Keratinocyte (primary cell): ENCODE data around the gene RGS9. TPM values are rescaled to one million over a fixed set of nuclear protein-coding genes. Genes with fewer than 3 reads are reported as not detected.

Experiments used
- DNase-seq: peaks from one replicate; pipeline ENCODE4 v3.0.0-alpha.2; 2011; ENCODE audit warnings: low read depth, missing footprints, low spot score
- FAIRE-seq: peaks from 2 replicates; lab custom pipeline; 2011; peaks lifted over from hg19 to GRCh38; lab: Jason Lieb, UNC
- H2AFZ ChIP-seq: 2 replicates; pipeline ENCODE4 v1.6.0; 2012; ENCODE audit warnings: low read length, control low read depth, inconsistent platforms; ENCODE audit not compliant: control insufficient read depth
- H3K27ac ChIP-seq: 2 replicates; pipeline ENCODE4 v1.5.1; 2011; ENCODE audit warnings: low read length; ENCODE audit not compliant: control insufficient read depth, insufficient read depth
- H3K27me3 ChIP-seq: 3 replicates; pipeline ENCODE4 v1.6.0; 2011; ENCODE audit warnings: low read length; ENCODE audit not compliant: control insufficient read depth, insufficient read depth; ENCODE audit errors: extremely low read depth
- H3K36me3 ChIP-seq, 2 experiments: 2 replicates in 1 of 2; 3 replicates in 1 of 2; pipeline ENCODE4 v1.5.1; 2011; ENCODE audit warnings: low read length in 2 of 2, mild to moderate bottlenecking in 1 of 2; ENCODE audit not compliant: control insufficient read depth in 2 of 2, insufficient read depth in 2 of 2; ENCODE audit errors: extremely low read depth in 1 of 2
- H3K4me1 ChIP-seq: 3 replicates; pipeline ENCODE4 v1.5.1; 2011; ENCODE audit warnings: low read length; ENCODE audit not compliant: control insufficient read depth, insufficient read depth; ENCODE audit errors: extremely low read depth
- H3K4me2 ChIP-seq: 3 replicates; pipeline ENCODE4 v1.6.0; 2011; ENCODE audit warnings: low read depth, low read length; ENCODE audit not compliant: control insufficient read depth, insufficient read depth; ENCODE audit errors: extremely low read depth
- H3K4me3 ChIP-seq, 3 experiments: fragments of 200-600 bp in 1 of 3; sonication (generic) in 1 of 3; 2 replicates in 2 of 3; 3 replicates in 1 of 3; pipeline ENCODE4 v1.5.1; 2011 to 2016; ENCODE audit warnings: low read length in 3 of 3, mild to moderate bottlenecking in 3 of 3, control low read depth in 2 of 3, inconsistent platforms in 1 of 3, low read depth in 1 of 3, mixed read lengths in 1 of 3, mixed run types in 1 of 3, moderate library complexity in 1 of 3; ENCODE audit not compliant: control insufficient read depth in 2 of 3, insufficient read depth in 2 of 3; ENCODE audit errors: extremely low read depth in 1 of 3
- H3K79me2 ChIP-seq: 2 replicates; pipeline ENCODE4 v1.6.0; 2012; ENCODE audit warnings: low read length; ENCODE audit not compliant: control insufficient read depth, insufficient read depth
- H3K9ac ChIP-seq: 3 replicates; pipeline ENCODE4 v1.6.0; 2011; ENCODE audit warnings: low read length; ENCODE audit not compliant: control insufficient read depth, insufficient read depth; ENCODE audit errors: extremely low read depth
- H3K9me1 ChIP-seq: 3 replicates; pipeline ENCODE4 v1.6.0; 2011; ENCODE audit warnings: low read length; ENCODE audit not compliant: control insufficient read depth, insufficient read depth; ENCODE audit errors: extremely low read depth
- H3K9me3 ChIP-seq: 2 replicates; pipeline ENCODE4 v1.5.1; 2012; ENCODE audit warnings: low read depth, low read length; ENCODE audit not compliant: control insufficient read depth
- H4K20me1 ChIP-seq: 3 replicates; pipeline ENCODE4 v1.6.0; 2011; ENCODE audit warnings: low read length; ENCODE audit not compliant: control insufficient read depth, insufficient read depth; ENCODE audit errors: extremely low read depth
- CTCF ChIP-seq, 3 experiments: IDR thresholded peaks in 1 of 3; conservative IDR thresholded peaks in 1 of 3; optimal IDR thresholded peaks in 1 of 3; 2 replicates in 2 of 3; 3 replicates in 1 of 3; pipeline versions ENCODE3 to v1.5.1; 2011; ENCODE audit warnings: low read length in 3 of 3, mild to moderate bottlenecking in 3 of 3, moderate library complexity in 2 of 3, control low read depth in 1 of 3, inconsistent platforms in 1 of 3; ENCODE audit not compliant: insufficient read depth in 2 of 3; ENCODE audit errors: extremely low read depth in 1 of 3
- EZH2 ChIP-seq: IDR thresholded peaks from one replicate; pipeline ENCODE4 v1.6.1; 2012; ENCODE audit warnings: inconsistent platforms, mild to moderate bottlenecking, low read length, moderate library complexity
- dilution Hi-C: fragments of 300-500 bp; cut with MboI; formaldehyde crosslinking; loops from one replicate; pipeline ENCODE4 v1.7.0; 2020; ENCODE audit warnings: low sequenced_read_pairs; ENCODE audit not compliant: extremely low pct_ligation_motif_present
- polyA plus RNA-seq, 5 experiments: library from polyadenylated mRNA; depleted of rRNA in 3 of 5; stranded (reverse) in 3 of 5; stranded (forward) in 1 of 5; unstranded in 1 of 5; fragments of >200 nt; gene quantifications; 1 replicate in 1 of 5; 2 replicates in 3 of 5; 3 replicates in 1 of 5; pipeline versions ENCODE4 v1.2.1 to v1.2.3, GENCODE V29; 2011 to 2012; ENCODE audit warnings: missing spikeins in 2 of 5, low read depth in 1 of 5, low replicate concordance in 1 of 5

The RGS9 gene
- polyA plus RNA-seq, 1 donor (not counting 4 experiments of a cell fraction or from before 2014, with no cell fraction given): 4.8 TPM

GRCh38 chr17:65158041-65158440 lies 20.9 kb downstream of the RGS9 start:
- no peaks in the 10 kb centered on the region for H3K9me1 ChIP-seq
- no peak overlapping the region for H2AFZ ChIP-seq
- H3K27ac ChIP-seq: no peak overlapping the region
- DNase-seq (no peak), FAIRE-seq (no peak)
- peaks cover 2% of the 10 kb centered on the region for H3K27me3 ChIP-seq
- no peaks in the 10 kb centered on the region for H4K20me1 ChIP-seq
- no peaks in the 10 kb centered on the region for H3K9me3 ChIP-seq
- H3K9ac ChIP-seq: no peak overlapping the region
- TF ChIP-seq CTCF (optimal IDR thresholded peaks at IDR 0.05 in 1 of 3, IDR thresholded peaks at IDR 0.05 in 1 of 3, conservative IDR thresholded peaks at IDR 0.05 in 1 of 3; ENCODE audit: extremely low read depth in 1 of 3, insufficient read depth in 2 of 3, low read length in 3 of 3) (no peak), EZH2 (no peak)
- H3K4me3 ChIP-seq: no peak overlapping the region
- H3K79me2 ChIP-seq: no peaks in the 10 kb centered on the region
- no peak overlapping the region for H3K4me2 ChIP-seq
- dilution Hi-C loops: no loop called here
- no peaks in the 10 kb centered on the region for H3K36me3 ChIP-seq
- no peaks in the 10 kb centered on the region for H3K4me1 ChIP-seq

GRCh38 chr17:65158622-65159021 lies 21.5 kb downstream of the RGS9 start:
- dilution Hi-C loops: no loop called here
- H4K20me1 ChIP-seq: no peaks in the 10 kb centered on the region
- no peak overlapping the region for H3K9ac ChIP-seq

More at GRCh38 chr17:65158622-65159021, 21.5 kb downstream of the RGS9 start:
- H3K27ac ChIP-seq: no peak overlapping the region
- no peak overlapping the region for H3K4me3 ChIP-seq
- H3K4me2 ChIP-seq: no peak overlapping the region
- H3K9me3 ChIP-seq: no peaks in the 10 kb centered on the region
- H3K36me3 ChIP-seq: no peaks in the 10 kb centered on the region
- DNase-seq: no peak
- no peaks in the 10 kb centered on the region for H3K79me2 ChIP-seq
- no peak for FAIRE-seq
- no peaks in the 10 kb centered on the region for H3K9me1 ChIP-seq
- no peak overlapping the region for H2AFZ ChIP-seq
- H3K27me3 ChIP-seq: peaks cover 2% of the 10 kb centered on the region
- TF ChIP-seq EZH2 (no peak), CTCF (optimal IDR thresholded peaks at IDR 0.05 in 1 of 3, IDR thresholded peaks at IDR 0.05 in 1 of 3, conservative IDR thresholded peaks at IDR 0.05 in 1 of 3; ENCODE audit: extremely low read depth in 1 of 3, insufficient read depth in 2 of 3, low read length in 3 of 3) (no peak)
- H3K4me1 ChIP-seq: peaks cover 2% of the 10 kb centered on the region
